Right atrium auricular region (tissue), 2 donors: ENCODE measurements around the gene ITGA7. TPM values are rescaled to one million over a fixed set of nuclear protein-coding genes. Genes with fewer than 3 reads are reported as not detected.

ENCODE experiments used
- DNase-seq: peaks from one replicate; pipeline ENCODE4 v3.0.0-alpha.2; 2019; ENCODE audit warnings: low spot score
- H3K27ac ChIP-seq, 2 donors: fragments of 200-600 bp; sonication (generic); 1 replicate in 1 of 2; 2 replicates in 1 of 2; pipeline ENCODE4 v1.5.1; 2016 to 2019
- H3K27me3 ChIP-seq, 2 donors: fragments of 200-600 bp; sonication (generic); one replicate each; pipeline versions ENCODE4 v1.5.1 to v1.6.0; 2017 to 2019
- H3K36me3 ChIP-seq: fragments of 200-600 bp; sonication (generic); one replicate; pipeline ENCODE4 v1.5.1; 2016
- H3K4me1 ChIP-seq, 2 donors: fragments of 200-600 bp; sonication (generic); one replicate each; pipeline versions ENCODE4 v1.5.1 to v1.6.0; 2017 to 2019
- H3K4me3 ChIP-seq, 2 donors: fragments of 200-600 bp; sonication (generic); 1 replicate in 1 of 2; 2 replicates in 1 of 2; pipeline ENCODE4 v1.5.1; 2017 to 2019; ENCODE audit warnings: mild to moderate bottlenecking in 1 of 2, moderate library complexity in 1 of 2
- H3K9me3 ChIP-seq, 2 donors: fragments of 200-600 bp; sonication (generic); one replicate each; pipeline ENCODE4 v1.5.1; 2019
- CTCF ChIP-seq, 2 donors: fragments of 200-600 bp; sonication (generic); IDR thresholded peaks; one replicate each; pipeline ENCODE4 v1.5.1; 2019; ENCODE audit warnings: antibody characterized with exemption in 2 of 2
- total RNA-seq, 2 donors: library from RNA; depleted of rRNA; stranded (reverse); fragments of >200 nt; gene quantifications; one replicate each; pipeline ENCODE4 v1.1.0, GENCODE V29; 2016

The ITGA7 gene
- total RNA-seq, result 100 to 1,000 TPM; 291 to 309 TPM

- Histone ChIP-seq H3K9me3 (no peaks in the 10 kb centered on the region), H3K4me3 (peak within 1 kb of the TSS; percentile 75 to 81), H3K27me3 (no peaks in the 10 kb centered on the region), H3K4me1 (peaks cover 0 to 54% of the 10 kb centered on the region in 2 donors), H3K27ac (peak within 1 kb of the TSS; percentile 86 to 91), H3K36me3 (no peaks in the 10 kb centered on the region)
- TF ChIP-seq CTCF (IDR thresholded peaks at IDR 0.05), result peak in 1 of 2 donors; percentile 13
- no peak for DNase-seq
Observed at GRCh38 chr12:55707841-55708694, at the start of gene ITGA7. Gene ITGA7 (minus strand): TSS chr12:55707904. CDS start chr12:55707682, 222 bp downstream.

- H3K9me3 ChIP-seq, result no peaks in the 10 kb centered on the region
- TF ChIP-seq CTCF (IDR thresholded peaks at IDR 0.05), result no peak
- no peaks in the 10 kb centered on the region for H3K4me1 ChIP-seq
- H3K27me3 ChIP-seq, result no peaks in the 10 kb centered on the region
- DNase-seq, result no peak
- H3K27ac ChIP-seq, result no peak overlapping the region
- no peak overlapping the region for H3K4me3 ChIP-seq
- peaks cover 74% of the 10 kb centered on the region for H3K36me3 ChIP-seq
Observed at GRCh38 chr12:55755246-55755645, 47.5 kb upstream of the ITGA7 start.

- H3K27ac ChIP-seq, result no peak overlapping the region
- no peak for TF ChIP-seq CTCF (IDR thresholded peaks at IDR 0.05)
- H3K4me1 ChIP-seq, result peaks cover 0 to 32% of the 10 kb centered on the region in 2 donors
- H3K4me3 ChIP-seq, result no peak overlapping the region
- no peak for DNase-seq
- no peaks in the 10 kb centered on the region for H3K27me3 ChIP-seq
- no peaks in the 10 kb centered on the region for H3K9me3 ChIP-seq
- peaks cover 14% of the 10 kb centered on the region for H3K36me3 ChIP-seq
Observed at GRCh38 chr12:55748230-55748993, 40.7 kb upstream of the ITGA7 start.

- H3K9me3 ChIP-seq, result no peaks in the 10 kb centered on the region
- H3K36me3 ChIP-seq, result peaks cover 6% of the 10 kb centered on the region
- no peak for TF ChIP-seq CTCF (IDR thresholded peaks at IDR 0.05)
- DNase-seq, result no peak
- H3K4me1 ChIP-seq, result peaks cover 0 to 38% of the 10 kb centered on the region in 2 donors
- H3K4me3 ChIP-seq, result no peak overlapping the region
- H3K27ac ChIP-seq, result no peak overlapping the region
- H3K27me3 ChIP-seq, result no peaks in the 10 kb centered on the region
Observed at GRCh38 chr12:55746913-55747231, 39.2 kb upstream of the ITGA7 start.

GRCh38 chr12:55746174-55746912 lies 38.6 kb upstream of the ITGA7 start:
- Histone ChIP-seq H3K36me3 (peaks cover 1% of the 10 kb centered on the region), H3K27me3 (no peaks in the 10 kb centered on the region), H3K4me3 (no peak overlapping the region), H3K27ac (peak overlapping the region; percentile 70 to 75), H3K9me3 (no peaks in the 10 kb centered on the region), H3K4me1 (peaks cover 0 to 38% of the 10 kb centered on the region in 2 donors)
- no peak for DNase-seq
- TF ChIP-seq CTCF (IDR thresholded peaks at IDR 0.05), result no peak
